B cell (primary cell): ENCODE measurements around the gene EFHC2.

Experiments
- EZH2 ChIP-seq: IDR thresholded peaks from 2 replicates; pipeline ENCODE4 v1.6.1; 2012; ENCODE audit warnings: borderline replicate concordance, low read depth, mild to moderate bottlenecking, moderate library complexity, low read length; ENCODE audit not compliant: insufficient read depth, poor library complexity, severe bottlenecking
- TF ChIP-seq, protein P1 (sequence below): fragments of 200-600 bp; IDR thresholded peaks from one replicate; pipeline ENCODE4 v1.8.0; 2022; ENCODE audit warnings: antibody characterized with exemption, mild to moderate bottlenecking

DNA sequence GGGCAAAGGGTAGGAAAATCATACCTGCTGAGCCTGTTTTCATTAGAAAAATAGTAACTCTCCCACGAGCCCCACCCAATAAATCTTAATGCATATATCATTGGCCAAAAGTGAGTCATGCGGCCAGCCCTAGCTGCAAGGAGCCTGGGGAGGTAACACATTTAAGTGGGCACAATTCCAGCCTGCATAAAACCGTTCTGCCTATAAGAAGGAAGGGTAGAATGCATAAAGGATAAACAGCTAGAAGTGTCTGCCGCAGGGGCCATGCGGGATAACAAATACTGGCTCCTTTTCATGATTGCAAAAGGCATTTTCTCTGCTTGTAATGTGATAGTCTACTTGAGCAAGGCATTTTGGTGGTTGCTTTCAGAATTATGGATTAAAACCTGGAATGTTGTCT, 37.1 kb downstream of the EFHC2 start:
- TF ChIP-seq, protein P1, sequence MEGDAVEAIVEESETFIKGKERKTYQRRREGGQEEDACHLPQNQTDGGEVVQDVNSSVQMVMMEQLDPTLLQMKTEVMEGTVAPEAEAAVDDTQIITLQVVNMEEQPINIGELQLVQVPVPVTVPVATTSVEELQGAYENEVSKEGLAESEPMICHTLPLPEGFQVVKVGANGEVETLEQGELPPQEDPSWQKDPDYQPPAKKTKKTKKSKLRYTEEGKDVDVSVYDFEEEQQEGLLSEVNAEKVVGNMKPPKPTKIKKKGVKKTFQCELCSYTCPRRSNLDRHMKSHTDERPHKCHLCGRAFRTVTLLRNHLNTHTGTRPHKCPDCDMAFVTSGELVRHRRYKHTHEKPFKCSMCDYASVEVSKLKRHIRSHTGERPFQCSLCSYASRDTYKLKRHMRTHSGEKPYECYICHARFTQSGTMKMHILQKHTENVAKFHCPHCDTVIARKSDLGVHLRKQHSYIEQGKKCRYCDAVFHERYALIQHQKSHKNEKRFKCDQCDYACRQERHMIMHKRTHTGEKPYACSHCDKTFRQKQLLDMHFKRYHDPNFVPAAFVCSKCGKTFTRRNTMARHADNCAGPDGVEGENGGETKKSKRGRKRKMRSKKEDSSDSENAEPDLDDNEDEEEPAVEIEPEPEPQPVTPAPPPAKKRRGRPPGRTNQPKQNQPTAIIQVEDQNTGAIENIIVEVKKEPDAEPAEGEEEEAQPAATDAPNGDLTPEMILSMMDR, result no peak
- TF ChIP-seq EZH2, result no peak
